GM21786 (cell line): Measurements from ENCODE around the gene PTPRC.

Experiments used
- ATAC-seq: cut with Tn5 transposase; IDR thresholded peaks from one replicate; pipeline ENCODE4 v1.9.1; 2021; ENCODE audit not compliant: unreplicated experiment

The PTPRC gene

DNA sequence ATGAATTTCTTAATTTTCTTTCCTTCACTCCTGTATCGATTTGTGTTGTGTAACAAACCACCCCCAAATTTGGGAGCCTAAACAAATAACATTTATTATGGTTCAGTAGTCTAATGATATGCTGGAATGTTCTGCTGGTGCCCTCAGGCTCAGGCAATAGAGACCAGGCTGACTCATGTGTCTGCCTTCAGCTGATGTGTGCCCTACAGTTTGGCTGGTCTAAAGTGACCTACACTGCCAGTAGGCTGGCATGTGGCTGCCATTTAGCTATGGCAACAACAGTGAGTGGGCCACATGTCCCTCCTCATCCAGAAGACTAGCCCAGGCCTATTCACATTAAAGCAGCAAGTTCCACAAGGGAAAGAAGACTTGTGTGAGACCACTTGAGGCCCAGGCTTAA is 115.8 kb downstream of the PTPRC start:
- no peak for ATAC-seq

- no peak for ATAC-seq
These were observed 116.9 kb downstream of the PTPRC start for GRCh38 chr1:198755715-198756114.

- ATAC-seq, result no peak
These were observed 117.6 kb downstream of the PTPRC start for GRCh38 chr1:198756470-198756869.

DNA sequence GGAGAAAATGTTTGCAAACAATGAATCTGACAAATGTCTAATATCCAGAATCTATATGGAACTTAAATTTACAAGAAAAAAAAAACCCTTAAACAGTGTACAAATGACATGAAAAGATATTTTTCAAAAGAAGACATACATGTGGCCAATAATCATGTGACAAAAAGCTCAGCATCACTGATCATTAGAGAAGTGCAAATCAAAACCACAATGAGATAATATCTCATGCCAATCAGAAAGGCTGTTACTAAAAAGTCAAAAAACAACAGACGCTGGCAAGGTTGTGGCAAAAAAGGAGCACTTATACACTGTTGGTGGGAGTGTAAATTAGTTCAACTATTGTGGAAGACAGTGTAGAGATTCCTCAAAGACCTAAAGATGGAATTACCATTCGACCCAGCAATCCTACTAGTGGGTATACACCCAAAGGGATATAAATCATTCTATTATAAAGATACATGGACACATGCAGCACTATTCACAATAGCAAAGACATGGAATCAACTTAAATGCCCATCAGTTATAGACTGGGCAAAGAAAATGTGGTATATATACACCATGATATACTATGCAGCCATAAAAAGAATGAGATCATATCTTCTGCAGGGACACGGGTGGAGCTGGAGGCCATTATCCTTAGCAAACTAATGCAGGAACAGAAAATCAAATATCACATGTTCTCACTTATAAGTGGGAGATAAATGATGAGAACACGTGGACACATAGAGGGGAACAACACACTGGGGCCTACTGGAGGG is 123.2 kb downstream of the PTPRC start:
- no peak for ATAC-seq

DNA sequence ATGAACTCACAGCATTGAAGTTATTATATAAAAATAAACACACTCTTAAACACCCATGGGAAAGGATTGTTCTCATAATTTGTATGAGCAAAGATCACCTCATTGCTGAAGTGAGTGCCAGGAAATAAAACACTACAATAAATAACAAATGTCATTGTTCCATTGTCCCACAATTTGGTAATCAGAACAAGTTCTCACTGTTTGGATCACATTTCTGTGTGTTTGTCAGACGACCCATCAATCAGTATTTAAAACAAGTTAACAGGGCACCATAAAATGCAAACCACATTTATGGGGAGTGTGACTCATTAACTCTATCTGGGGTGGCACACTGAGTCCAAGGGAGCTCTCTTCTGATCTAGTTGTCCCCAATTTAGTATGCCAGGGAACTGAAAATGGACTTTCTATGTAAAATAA is 124.5 kb downstream of the PTPRC start:
- no peak for ATAC-seq

DNA sequence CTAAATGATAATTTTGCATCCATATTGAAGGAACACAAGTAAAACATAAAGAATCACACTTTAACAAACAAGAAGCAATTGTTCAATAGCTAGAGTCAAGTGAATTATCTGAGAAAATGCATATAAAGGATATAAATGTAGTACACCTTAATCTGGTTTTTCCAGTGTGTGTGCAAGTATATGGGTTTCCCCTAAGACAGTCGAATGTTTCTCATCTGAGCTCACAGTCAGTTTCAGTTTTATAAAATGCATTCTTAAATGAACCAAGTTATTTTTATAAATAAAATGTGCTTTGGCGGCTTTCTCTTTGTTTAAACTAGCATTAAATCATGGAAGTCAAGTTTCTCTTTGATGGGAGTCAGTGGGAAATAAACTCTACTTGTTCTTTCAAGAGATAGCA is 125.9 kb downstream of the PTPRC start:
- no peak for ATAC-seq

DNA sequence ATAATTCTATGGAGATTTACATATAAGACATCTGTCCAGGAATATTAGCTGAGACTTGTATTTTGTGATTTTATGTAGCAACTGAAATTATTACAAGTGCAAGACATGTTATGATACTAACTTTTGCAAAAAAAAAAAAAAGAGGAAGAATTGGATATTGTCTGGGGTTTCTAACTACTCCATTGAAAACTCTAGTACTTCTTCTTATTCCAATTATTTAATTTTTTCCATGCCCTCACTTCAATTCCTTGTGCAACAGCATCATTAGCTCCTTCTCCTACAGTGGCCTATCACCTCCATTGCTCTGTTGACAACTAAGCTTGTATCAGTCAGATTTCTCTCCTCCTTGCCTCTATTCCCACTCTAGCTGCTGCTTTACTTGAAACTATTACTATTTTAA is 126.6 kb downstream of the PTPRC start:
- no peak for ATAC-seq

DNA sequence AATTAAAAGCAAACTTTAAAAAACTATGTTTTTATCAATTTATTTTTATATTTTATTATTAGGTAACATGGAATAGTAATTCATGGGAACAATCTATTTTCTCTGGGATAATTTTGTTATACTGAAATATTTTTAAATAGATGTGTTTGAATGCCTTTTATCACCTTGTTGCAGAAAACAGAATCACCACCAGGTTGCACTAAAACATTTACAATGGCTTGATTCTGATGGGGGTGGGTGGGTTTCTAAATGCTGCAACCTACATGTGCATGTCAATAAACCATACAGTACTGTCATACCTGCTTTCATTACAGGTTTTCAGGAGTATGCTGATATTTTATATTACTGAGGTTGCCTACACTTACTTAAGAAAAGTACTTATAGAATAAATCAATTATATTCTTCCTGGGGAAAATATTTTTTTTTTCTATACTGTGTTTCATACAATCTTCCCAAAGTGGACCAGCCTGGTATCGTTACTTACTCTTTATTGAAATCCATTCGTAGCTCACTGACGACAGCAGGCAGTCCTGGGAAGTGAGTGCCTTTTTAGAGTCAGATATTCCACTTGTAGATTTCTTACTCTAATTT is 132.8 kb downstream of the PTPRC start:
- ATAC-seq, result no peak

GRCh38 chr1:198772626-198773025 is 133.8 kb downstream of the PTPRC start:
- no peak for ATAC-seq

- no peak for ATAC-seq
These were observed 134.2 kb downstream of the PTPRC start for GRCh38 chr1:198773030-198773429.

- ATAC-seq, result no peak
These were observed 134.7 kb downstream of the PTPRC start for GRCh38 chr1:198773523-198773922.

DNA sequence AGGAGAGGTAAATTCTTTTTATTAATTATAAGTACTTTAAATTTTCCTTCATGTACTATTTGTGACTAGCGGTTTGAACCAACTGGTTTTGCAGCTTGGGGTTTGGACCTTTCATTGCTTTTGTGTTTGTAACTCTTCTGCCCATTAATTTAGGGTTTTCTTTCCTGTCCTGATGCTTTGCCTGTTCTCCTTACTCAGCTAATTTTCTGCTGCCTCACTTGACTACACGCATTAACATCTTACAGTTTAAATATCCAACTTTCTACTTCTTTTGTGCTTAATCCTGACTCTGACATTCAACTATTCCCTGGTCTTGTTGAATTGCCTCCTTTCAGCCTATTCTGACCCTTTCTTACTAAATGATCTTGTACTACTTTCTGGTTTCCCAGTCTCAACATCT is 135.6 kb downstream of the PTPRC start:
- no peak for ATAC-seq

- no peak for ATAC-seq
These were observed 136.8 kb downstream of the PTPRC start for GRCh38 chr1:198775606-198776005.

GRCh38 chr1:198776602-198777029 is 137.8 kb downstream of the PTPRC start:
- ATAC-seq, result no peak

DNA sequence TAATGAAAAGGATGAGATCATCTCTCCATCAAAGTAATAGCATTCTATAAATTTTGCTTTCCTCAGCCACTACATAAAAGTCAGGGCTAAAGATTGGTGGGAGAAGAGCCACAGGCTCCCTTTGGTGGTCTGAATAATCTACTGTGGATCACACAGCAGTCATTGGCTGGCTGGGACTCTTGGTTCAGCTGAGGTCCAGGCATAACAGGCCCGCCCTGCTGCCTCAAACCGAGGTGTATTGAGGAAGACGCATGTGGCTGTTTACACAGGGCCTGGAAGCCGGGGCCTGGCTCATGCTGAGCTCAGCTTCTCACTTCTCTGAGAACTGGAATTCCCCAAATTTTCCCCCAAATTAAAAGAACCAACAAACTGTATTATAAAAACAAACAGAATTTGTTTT is 139.2 kb downstream of the PTPRC start:
- ATAC-seq, result no peak

- no peak for ATAC-seq
These were observed 141.5 kb downstream of the PTPRC start for GRCh38 chr1:198780376-198780775.

DNA sequence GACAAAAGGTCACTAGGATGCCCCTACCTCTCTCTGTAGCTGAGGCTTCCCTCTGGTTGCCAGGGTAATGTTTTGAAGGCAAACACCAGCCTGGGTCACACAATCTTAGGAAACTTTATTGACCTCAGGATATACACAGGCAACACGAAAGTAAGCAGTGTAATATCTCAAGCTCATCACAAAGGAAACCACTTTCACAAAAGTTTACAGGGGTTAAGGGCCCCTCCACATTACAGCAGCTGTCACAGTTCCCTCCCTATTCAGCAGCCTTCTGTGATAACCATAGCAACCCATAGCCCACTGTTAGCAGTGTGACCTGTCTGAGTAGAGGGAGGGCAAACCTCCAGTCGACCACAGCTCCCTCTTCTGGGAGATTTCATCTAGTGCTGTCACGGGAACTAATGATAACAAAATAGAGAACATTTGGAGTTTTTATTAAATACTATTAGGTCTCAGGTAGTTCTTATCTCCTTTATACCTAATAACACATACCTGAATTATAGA is 149.8 kb downstream of the PTPRC start:
- ATAC-seq, result peak; percentile 85

DNA sequence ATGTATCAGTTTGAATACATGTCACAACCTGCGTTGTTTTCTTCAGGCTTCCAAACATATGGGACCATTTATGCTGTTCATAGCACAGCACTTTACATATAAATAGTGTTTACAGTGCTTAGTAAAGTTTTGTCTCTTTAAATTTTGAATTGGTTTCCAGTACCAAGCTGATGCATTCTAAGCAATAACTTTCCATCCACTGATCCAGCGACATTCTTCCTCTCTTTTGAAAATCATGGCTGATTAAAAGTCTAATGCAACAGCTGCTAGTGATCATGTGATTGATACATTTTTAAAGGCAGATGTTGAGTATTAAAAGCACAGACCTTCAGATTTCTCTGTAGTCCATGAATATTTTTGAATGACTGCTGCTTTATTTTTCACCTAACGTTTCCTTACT is 154.9 kb downstream of the PTPRC start:
- ATAC-seq, result no peak

DNA sequence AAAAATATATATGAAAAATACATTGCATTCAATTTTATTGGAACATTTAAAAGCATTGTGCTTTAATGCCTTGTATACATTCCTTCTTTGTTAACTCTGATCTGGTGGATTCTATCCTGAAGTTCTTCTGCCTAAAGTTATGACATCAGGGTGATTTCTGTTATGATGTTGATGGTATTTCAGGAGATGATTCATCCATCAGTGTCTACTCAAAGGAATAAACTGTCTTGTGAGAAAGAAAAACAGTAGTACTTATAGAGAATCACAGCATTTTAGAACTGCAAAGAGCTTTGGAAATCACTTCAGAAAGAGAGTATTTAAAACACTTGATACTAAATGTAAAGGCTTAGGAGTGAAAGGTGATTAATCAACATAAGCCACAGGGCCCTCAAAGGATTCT is 155.7 kb downstream of the PTPRC start:
- ATAC-seq, result no peak

DNA sequence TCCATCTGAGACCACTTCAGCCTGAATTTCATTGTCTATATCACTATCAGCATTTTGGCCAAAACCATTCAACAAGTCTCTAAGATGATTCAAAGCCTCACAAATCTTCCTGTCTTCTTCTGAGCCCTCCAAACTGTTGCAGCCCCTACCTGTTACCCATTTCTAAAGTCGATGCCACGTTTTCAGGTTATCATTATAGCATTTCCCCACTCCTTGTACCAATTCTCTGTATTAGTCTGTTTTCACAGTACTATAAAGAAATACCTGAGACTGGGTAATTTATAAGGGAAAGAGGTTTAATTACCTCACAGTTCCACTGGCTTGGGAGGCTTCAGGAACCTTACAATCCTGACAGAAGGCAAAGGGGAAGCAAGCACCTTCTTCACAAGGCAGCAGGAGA is 158.8 kb downstream of the PTPRC start:
- no peak for ATAC-seq

DNA sequence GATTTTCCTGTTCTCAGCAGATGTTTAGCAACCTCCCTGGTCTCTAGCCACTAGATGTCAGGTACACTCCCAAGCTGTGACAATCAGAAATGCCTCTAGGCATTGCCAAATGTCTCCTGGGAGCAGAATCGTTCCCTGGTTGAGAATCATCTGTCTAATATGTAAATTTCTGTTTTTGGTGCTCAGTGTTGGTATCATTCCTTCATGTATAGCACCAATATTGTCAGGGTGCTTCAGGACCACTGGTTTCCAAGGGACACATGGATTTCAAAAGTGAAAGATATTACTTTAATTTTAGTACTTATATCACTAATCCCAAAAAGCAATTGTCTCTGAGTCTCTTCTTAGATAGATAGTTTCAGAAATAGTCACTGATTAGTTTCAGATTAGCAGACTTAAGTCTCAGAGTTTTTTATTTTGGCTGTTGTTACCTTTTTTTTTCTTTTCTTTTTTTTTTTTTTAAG is 160.1 kb downstream of the PTPRC start:
- peak; percentile 76 for ATAC-seq

DNA sequence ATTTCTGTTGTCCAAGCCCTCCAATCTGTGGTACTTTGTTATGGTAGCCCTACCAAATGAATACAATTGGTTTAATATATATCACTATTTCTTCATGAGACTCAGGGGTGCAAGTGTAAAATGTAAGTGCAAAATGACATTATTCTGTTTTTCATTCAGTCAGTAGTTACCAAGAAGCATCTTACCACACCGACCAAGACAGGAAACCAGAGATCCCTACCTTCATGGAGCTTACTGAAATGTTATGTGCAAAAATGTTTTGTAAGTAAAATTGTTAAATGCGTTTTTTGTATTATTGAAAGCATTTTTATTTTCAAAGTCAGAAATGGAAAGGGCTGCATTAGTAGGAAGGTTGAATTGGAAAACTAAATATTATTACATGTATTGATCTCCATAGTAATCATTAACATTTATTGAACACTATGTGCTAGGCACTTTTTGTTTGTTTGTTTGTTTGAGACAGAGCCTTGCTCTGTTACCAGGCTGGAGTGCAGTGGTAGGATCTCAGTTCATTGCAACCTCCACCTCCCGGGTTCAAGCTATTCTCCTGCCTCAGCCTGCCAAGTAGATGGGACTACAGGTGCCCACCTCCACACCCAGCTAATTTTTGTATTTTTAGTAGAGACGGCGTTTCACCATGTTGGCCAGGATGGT is 166.8 kb downstream of the PTPRC start:
- ATAC-seq, result no peak
